AG10803 (cell line): ENCODE data around the gene ERBB2.

Experiments used
- DNase-seq: peaks from one replicate; pipeline ENCODE4 v3.0.0; 2010; ENCODE audit warnings: low read depth
- H3K4me3 ChIP-seq: 2 replicates; pipeline ENCODE4 v1.5.1; 2011; ENCODE audit warnings: mild to moderate bottlenecking, low read length, control low read depth
- CTCF ChIP-seq: conservative IDR thresholded peaks from 2 replicates; pipeline ENCODE4 v1.5.1; 2011; ENCODE audit warnings: mild to moderate bottlenecking, low read length, control low read depth, inconsistent platforms

Gene ERBB2

GRCh38 chr17:39715375-39716072 lies 15.7 kb downstream of the ERBB2 start:
- no peak for TF ChIP-seq CTCF
- DNase-seq, result no peak
- H3K4me3 ChIP-seq, result no peak overlapping the region

- DNase-seq, result no peak
- H3K4me3 ChIP-seq, result no peak overlapping the region
- TF ChIP-seq CTCF, result no peak
Observed at GRCh38 chr17:39716073-39716818, 16.4 kb downstream of the ERBB2 start.

GRCh38 chr17:39716879-39717536 lies 17.1 kb downstream of the ERBB2 start:
- no peak for TF ChIP-seq CTCF
- no peak for DNase-seq
- H3K4me3 ChIP-seq, result no peak overlapping the region

GRCh38 chr17:39717660-39718059 lies 17.8 kb downstream of the ERBB2 start:
- TF ChIP-seq CTCF, result no peak
- no peak overlapping the region for H3K4me3 ChIP-seq
- DNase-seq, result no peak

GRCh38 chr17:39719563-39720355 lies 19.9 kb downstream of the ERBB2 start:
- no peak for DNase-seq
- TF ChIP-seq CTCF, result no peak
- H3K4me3 ChIP-seq, result no peak overlapping the region

GRCh38 chr17:39722104-39722503 lies 22.2 kb downstream of the ERBB2 start:
- TF ChIP-seq CTCF, result no peak
- no peak for DNase-seq
- no peak overlapping the region for H3K4me3 ChIP-seq
